Stimulated activated CD8-positive, alpha-beta memory T cell treated with anti-CD3 and anti-CD28 coated beads, Interleukin-2, amount 100 ng/mL, for 48 hours (primary cell): ENCODE data around the gene ITGA3.

ENCODE experiments used
- DNase-seq, 2 donors: peaks; one replicate each; pipeline ENCODE4 v3.0.0-alpha.2; 2020; ENCODE audit warnings: low read depth in 2 of 2

The ITGA3 gene

GRCh38 chr17:50055426-50056216 lies at the start of gene ITGA3:
ITGA3 (plus strand) TSS chr17:50056110; CDS start chr17:50056440, 330 bp downstream.
- peak in 1 of 2 donors; percentile 46 for DNase-seq

- DNase-seq, result no peak
Measured at GRCh38 chr17:50009282-50009681, 46.6 kb upstream of the ITGA3 start.

- no peak for DNase-seq
Measured at GRCh38 chr17:50013079-50013478, 42.8 kb upstream of the ITGA3 start.

GRCh38 chr17:50014471-50015088 lies 41.3 kb upstream of the ITGA3 start:
- no peak for DNase-seq

- no peak for DNase-seq
Measured at GRCh38 chr17:50015146-50015545, 40.8 kb upstream of the ITGA3 start.

GRCh38 chr17:50018909-50019308 lies 37.0 kb upstream of the ITGA3 start:
- no peak for DNase-seq

- no peak for DNase-seq
Measured at GRCh38 chr17:50020841-50021599, 34.9 kb upstream of the ITGA3 start.

GRCh38 chr17:50021681-50022370 lies 34.1 kb upstream of the ITGA3 start:
- DNase-seq, result no peak

- DNase-seq, result no peak
Measured at GRCh38 chr17:50022463-50023130, 33.3 kb upstream of the ITGA3 start.

GRCh38 chr17:50023520-50023919 lies 32.4 kb upstream of the ITGA3 start:
- DNase-seq, result no peak

- no peak for DNase-seq
Measured at GRCh38 chr17:50024808-50025207, 31.1 kb upstream of the ITGA3 start.

GRCh38 chr17:50026046-50026675 lies 29.7 kb upstream of the ITGA3 start:
- DNase-seq, result no peak

- DNase-seq, result peak; percentile 66 to 75
Measured at GRCh38 chr17:50026837-50027171, 29.1 kb upstream of the ITGA3 start.

- DNase-seq, result no peak
Measured at GRCh38 chr17:50027172-50027880, 28.6 kb upstream of the ITGA3 start.

GRCh38 chr17:50027881-50028735 lies 27.8 kb upstream of the ITGA3 start:
- no peak for DNase-seq

- DNase-seq, result no peak
Measured at GRCh38 chr17:50028736-50029120, 27.2 kb upstream of the ITGA3 start.

- no peak for DNase-seq
Measured at GRCh38 chr17:50029185-50029584, 26.7 kb upstream of the ITGA3 start.

GRCh38 chr17:50033316-50033715 lies 22.6 kb upstream of the ITGA3 start:
- no peak for DNase-seq
